IMR-90 (cell line): ENCODE measurements around the gene ASB7. TPM values are rescaled to one million over a fixed set of nuclear protein-coding genes. Genes with fewer than 3 reads are reported as not detected.

Experiments
- ATAC-seq: fragments of 200-7000 bp; cut with Tn5 transposase; 2 replicates; pipeline ENCODE4 v1.9.1; 2020; ENCODE audit warnings: low read depth, mild to moderate bottlenecking, moderate library complexity
- BruUV-seq: library from RNA; stranded (reverse); fragments of 400-500 nt; replicated peaks from 2 replicates; lab custom pipeline; 2021; lab: Mats Ljungman, UMichigan
- CTCF ChIA-PET: fragments of 300-600 bp; formaldehyde crosslinking; extraction: SDS; loops from one replicate; lab custom pipeline; 2021; ENCODE audit warnings: antibody characterized with exemption; lab: Yijun Ruan, JAX
- POLR2A ChIA-PET: fragments of 300-600 bp; sonication (Branson Sonifier 250); formaldehyde crosslinking; loops from one replicate; lab custom pipeline; 2022; ENCODE audit warnings: antibody characterized with exemption; ENCODE audit not compliant: unreplicated experiment; lab: Charles Lee
- DNase-seq: peaks from one replicate; pipeline ENCODE4 v3.0.0; 2013
- H2AFZ ChIP-seq: replicated peaks from 2 replicates; pipeline ENCODE3; 2013; ENCODE audit warnings: low read length, mild to moderate bottlenecking; ENCODE audit not compliant: poor library complexity
- H2AK5ac ChIP-seq: 2 replicates; pipeline ENCODE4 v1.6.1; 2013; ENCODE audit warnings: low read depth, low read length, inconsistent platforms
- H2AK9ac ChIP-seq: replicated peaks from 2 replicates; pipeline ENCODE3; 2013; ENCODE audit warnings: mild to moderate bottlenecking, low read depth, low read length, moderate library complexity; ENCODE audit not compliant: poor library complexity
- H2BK120ac ChIP-seq: 2 replicates; pipeline ENCODE4 v1.6.1; 2013; ENCODE audit warnings: low read depth, low read length, inconsistent platforms
- H2BK15ac ChIP-seq: 3 replicates; pipeline ENCODE4 v1.6.1; 2013; ENCODE audit warnings: low read depth, low read length, inconsistent platforms
- H2BK20ac ChIP-seq: 2 replicates; pipeline ENCODE4 v1.6.1; 2013; ENCODE audit warnings: low read depth, mild to moderate bottlenecking, inconsistent platforms, low read length, moderate library complexity
- H2BK5ac ChIP-seq: 2 replicates; pipeline ENCODE4 v1.6.1; 2013; ENCODE audit warnings: mild to moderate bottlenecking, low read depth, low read length, inconsistent platforms; ENCODE audit not compliant: poor library complexity, severe bottlenecking
- H3K14ac ChIP-seq: replicated peaks from 2 replicates; pipeline ENCODE4 v1.6.1; 2013; ENCODE audit warnings: low read depth, low read length, inconsistent platforms
- H3K18ac ChIP-seq: 2 replicates; pipeline ENCODE4 v1.6.1; 2013; ENCODE audit warnings: low read depth, low read length, control low read depth
- H3K23ac ChIP-seq: 2 replicates; pipeline ENCODE4 v1.6.1; 2013; ENCODE audit warnings: low read depth, low read length, inconsistent platforms
- H3K27ac ChIP-seq: 2 replicates; pipeline ENCODE4 v1.5.1; 2013; ENCODE audit warnings: mild to moderate bottlenecking, control low read depth, low read length; ENCODE audit not compliant: insufficient read depth
- H3K27me3 ChIP-seq: 2 replicates; pipeline ENCODE4 v1.6.1; 2013; ENCODE audit warnings: low read length; ENCODE audit not compliant: control insufficient read depth, insufficient read depth
- H3K36me3 ChIP-seq: 2 replicates; pipeline ENCODE4 v1.6.1; 2013; ENCODE audit warnings: low read length, mixed read lengths; ENCODE audit not compliant: control insufficient read depth, insufficient read depth
- H3K4ac ChIP-seq: 2 replicates; pipeline ENCODE4 v1.6.1; 2013; ENCODE audit warnings: low read depth, low read length, inconsistent platforms
- H3K4me1 ChIP-seq: 2 replicates; pipeline ENCODE4 v1.6.1; 2013; ENCODE audit warnings: low read length, mixed read lengths; ENCODE audit not compliant: control insufficient read depth, insufficient read depth
- H3K4me2 ChIP-seq: 2 replicates; pipeline ENCODE4 v1.6.1; 2013; ENCODE audit warnings: low read depth, mild to moderate bottlenecking, control low read depth, low read length, moderate library complexity
- H3K4me3 ChIP-seq: 2 replicates; pipeline ENCODE4 v1.5.1; 2013; ENCODE audit warnings: low read depth, mild to moderate bottlenecking, control low read depth, low read length, moderate library complexity; ENCODE audit not compliant: insufficient read depth
- H3K56ac ChIP-seq: 2 replicates; pipeline ENCODE4 v1.6.1; 2013; ENCODE audit warnings: low read length, inconsistent platforms; ENCODE audit not compliant: insufficient read depth; ENCODE audit errors: extremely low read depth
- H3K79me1 ChIP-seq, 2 experiments: 2 replicates each; pipeline ENCODE4 v1.6.1; 2013; ENCODE audit warnings: low read length in 2 of 2, inconsistent platforms in 1 of 2, low read depth in 1 of 2
- H3K9ac ChIP-seq: 2 replicates; pipeline ENCODE4 v1.6.1; 2013; ENCODE audit warnings: low read depth, low read length, control low read depth
- H3K9me1 ChIP-seq: 2 replicates; pipeline ENCODE4 v1.6.1; 2013; ENCODE audit warnings: low read length, inconsistent platforms; ENCODE audit not compliant: insufficient read depth
- H3K9me3 ChIP-seq: 2 replicates; pipeline ENCODE4 v1.6.1; 2013; ENCODE audit warnings: low read length; ENCODE audit not compliant: control insufficient read depth, insufficient read depth
- H4K20me1 ChIP-seq: 2 replicates; pipeline ENCODE4 v1.6.1; 2013; ENCODE audit warnings: low read length, inconsistent platforms; ENCODE audit not compliant: insufficient read depth
- H4K5ac ChIP-seq: 2 replicates; pipeline ENCODE4 v1.6.1; 2013; ENCODE audit warnings: mild to moderate bottlenecking, low read depth, low read length, control low read depth
- H4K8ac ChIP-seq, 2 experiments: 2 replicates each; pipeline ENCODE4 v1.6.1; 2013; ENCODE audit warnings: low read depth in 2 of 2, low read length in 2 of 2, control low read depth in 1 of 2, inconsistent platforms in 1 of 2
- H4K91ac ChIP-seq: 2 replicates; pipeline ENCODE4 v1.6.1; 2013; ENCODE audit warnings: low read depth, low read length, inconsistent platforms; ENCODE audit not compliant: insufficient read depth
- MAFK ChIP-seq: IDR thresholded peaks from 2 replicates; pipeline ENCODE4 v1.6.1; 2012; ENCODE audit warnings: low read depth, low read length, improper control_type of control experiment
- MAZ ChIP-seq: IDR thresholded peaks from 2 replicates; pipeline ENCODE4 v1.6.1; 2012; ENCODE audit warnings: low read depth, mild to moderate bottlenecking, low read length, improper control_type of control experiment, moderate library complexity, borderline replicate concordance
- POLR2A ChIP-seq: IDR thresholded peaks from 2 replicates; pipeline ENCODE4 v1.6.1; 2012; ENCODE audit warnings: mild to moderate bottlenecking, low read depth, low read length
- RAD21 ChIP-seq: IDR thresholded peaks from 2 replicates; pipeline ENCODE4 v1.6.1; 2012; ENCODE audit warnings: low read length, improper control_type of control experiment
- WGBS, 2 experiments: methylation state at CpG; one replicate each; pipeline versions ENCODE4 v1.1.5 to v1.1.7; 2013; ENCODE audit warnings: missing lambda C conversion rate in 2 of 2; ENCODE audit not compliant: insufficient read length in 1 of 2; ENCODE audit errors: extremely low coverage in 2 of 2; 5-methylcytosine and 5-hydroxymethylcytosine counted together
- dilution Hi-C: fragments of 300-500 bp; cut with HindIII; formaldehyde crosslinking; loops from one replicate; pipeline ENCODE4 v1.14.3; 2018; ENCODE audit warnings: low sequenced_read_pairs; ENCODE audit not compliant: unreplicated experiment
- in situ Hi-C: fragments of 300-500 bp; cut with MboI; formaldehyde crosslinking; loops from 3 replicates; pipeline ENCODE4 v1.14.3; 2019; ENCODE audit warnings: low sequenced_read_pairs, inconsistent platforms, mixed read lengths
- intact Hi-C: fragments of 100-400 bp; cut with micrococcal nuclease; formaldehyde crosslinking; loops from 2 replicates; pipeline ENCODE4 v1.10.0; 2022
- polyA plus RNA-seq, 3 experiments: library from polyadenylated mRNA; depleted of rRNA; stranded (reverse); fragments of >200 nt; gene quantifications; 2 replicates each; pipeline ENCODE4 v1.2.3, GENCODE V29; 2012; ENCODE audit warnings: low replicate concordance in 1 of 3
- total RNA-seq: library from RNA; depleted of rRNA; stranded (reverse); fragments of >200 nt; gene quantifications from 2 replicates; pipeline ENCODE4 v1.2.3, GENCODE V29; 2012
- TF ChIP-seq, protein P1 (sequence below): conservative IDR thresholded peaks from 2 replicates; pipeline ENCODE4 v1.5.1; 2012; ENCODE audit warnings: mild to moderate bottlenecking, low read depth, low read length, improper control_type of control experiment
- TF ChIP-seq, protein P2 (sequence below): fragments of 150-350 bp; IDR thresholded peaks from 2 replicates; pipeline ENCODE4 v1.6.1; 2017; ENCODE audit warnings: mild to moderate bottlenecking, antibody characterized with exemption, low read length, low read depth

The ASB7 gene
- total and polyA plus RNA-seq, 2 of the 4 experiments (the other 2 are of a cell fraction), result 7.7 to 16.7 TPM

- no peak overlapping the region for H2AFZ ChIP-seq
- no peak overlapping the region for H3K27ac ChIP-seq
- no peak overlapping the region for H4K8ac ChIP-seq
- in situ Hi-C loops, result no loop called here
- no peak overlapping the region for H2AK5ac ChIP-seq
- H3K9me3 ChIP-seq, result no peaks in the 10 kb centered on the region
- H4K20me1 ChIP-seq, result no peaks in the 10 kb centered on the region; the same call in 1 of the 2 replicates
- no peak overlapping the region for H3K4me3 ChIP-seq
- no peak overlapping the region for H3K56ac ChIP-seq
- H2BK120ac ChIP-seq, result no peak overlapping the region
- H3K9me1 ChIP-seq, result no peaks in the 10 kb centered on the region
- no peaks in the 10 kb centered on the region for H3K4me1 ChIP-seq
- no peak for TF ChIP-seq RAD21
- no peak for TF ChIP-seq POLR2A
- no peak for TF ChIP-seq MAZ
- TF ChIP-seq, protein P1, sequence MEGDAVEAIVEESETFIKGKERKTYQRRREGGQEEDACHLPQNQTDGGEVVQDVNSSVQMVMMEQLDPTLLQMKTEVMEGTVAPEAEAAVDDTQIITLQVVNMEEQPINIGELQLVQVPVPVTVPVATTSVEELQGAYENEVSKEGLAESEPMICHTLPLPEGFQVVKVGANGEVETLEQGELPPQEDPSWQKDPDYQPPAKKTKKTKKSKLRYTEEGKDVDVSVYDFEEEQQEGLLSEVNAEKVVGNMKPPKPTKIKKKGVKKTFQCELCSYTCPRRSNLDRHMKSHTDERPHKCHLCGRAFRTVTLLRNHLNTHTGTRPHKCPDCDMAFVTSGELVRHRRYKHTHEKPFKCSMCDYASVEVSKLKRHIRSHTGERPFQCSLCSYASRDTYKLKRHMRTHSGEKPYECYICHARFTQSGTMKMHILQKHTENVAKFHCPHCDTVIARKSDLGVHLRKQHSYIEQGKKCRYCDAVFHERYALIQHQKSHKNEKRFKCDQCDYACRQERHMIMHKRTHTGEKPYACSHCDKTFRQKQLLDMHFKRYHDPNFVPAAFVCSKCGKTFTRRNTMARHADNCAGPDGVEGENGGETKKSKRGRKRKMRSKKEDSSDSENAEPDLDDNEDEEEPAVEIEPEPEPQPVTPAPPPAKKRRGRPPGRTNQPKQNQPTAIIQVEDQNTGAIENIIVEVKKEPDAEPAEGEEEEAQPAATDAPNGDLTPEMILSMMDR, result no peak
- no peak for TF ChIP-seq MAFK
- TF ChIP-seq, protein P2, sequence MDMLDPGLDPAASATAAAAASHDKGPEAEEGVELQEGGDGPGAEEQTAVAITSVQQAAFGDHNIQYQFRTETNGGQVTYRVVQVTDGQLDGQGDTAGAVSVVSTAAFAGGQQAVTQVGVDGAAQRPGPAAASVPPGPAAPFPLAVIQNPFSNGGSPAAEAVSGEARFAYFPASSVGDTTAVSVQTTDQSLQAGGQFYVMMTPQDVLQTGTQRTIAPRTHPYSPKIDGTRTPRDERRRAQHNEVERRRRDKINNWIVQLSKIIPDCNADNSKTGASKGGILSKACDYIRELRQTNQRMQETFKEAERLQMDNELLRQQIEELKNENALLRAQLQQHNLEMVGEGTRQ, result no peak
- ATAC-seq (no peak), DNase-seq (no peak)
- no peaks in the 10 kb centered on the region for H3K27me3 ChIP-seq
- no peak overlapping the region for H2BK20ac ChIP-seq
- ChIA-PET POLR2A (no interaction called here), CTCF (no interaction called here)
- dilution Hi-C loops, result loop anchor here (25.0 kb wide), 1 partner anchor 370 kb away; no protein-coding TSS in a partner anchor
- no peak overlapping the region for H4K5ac ChIP-seq
- 100% methylated on average over 1 of the region's 9 CpGs; no CpG with 5 or more reads in 1 of the 2 experiments for WGBS, 2 experiments
- no peak overlapping the region for H2BK15ac ChIP-seq
- H3K14ac ChIP-seq, result no peak overlapping the region
- no peak overlapping the region for H3K9ac ChIP-seq
- BruUV-seq, result no TSS peak
- H2BK5ac ChIP-seq, result no peak overlapping the region
- H3K79me1 ChIP-seq, result peaks cover 30 to 42% of the 10 kb centered on the region in 2 experiments
- H3K23ac ChIP-seq, result no peak overlapping the region
- no peak overlapping the region for H4K91ac ChIP-seq
- no peak overlapping the region for H2AK9ac ChIP-seq
- H3K36me3 ChIP-seq, result no peaks in the 10 kb centered on the region
- no peak overlapping the region for H3K4me2 ChIP-seq
- H3K4ac ChIP-seq, result no peak overlapping the region
- intact Hi-C loops, result no loop called here
- H3K18ac ChIP-seq, result no peak overlapping the region
Observed at GRCh38 chr15:100642213-100642949, 40.0 kb downstream of the ASB7 start.
